ENCODE data around the gene RAD51B.

Gene RAD51B

DNA sequence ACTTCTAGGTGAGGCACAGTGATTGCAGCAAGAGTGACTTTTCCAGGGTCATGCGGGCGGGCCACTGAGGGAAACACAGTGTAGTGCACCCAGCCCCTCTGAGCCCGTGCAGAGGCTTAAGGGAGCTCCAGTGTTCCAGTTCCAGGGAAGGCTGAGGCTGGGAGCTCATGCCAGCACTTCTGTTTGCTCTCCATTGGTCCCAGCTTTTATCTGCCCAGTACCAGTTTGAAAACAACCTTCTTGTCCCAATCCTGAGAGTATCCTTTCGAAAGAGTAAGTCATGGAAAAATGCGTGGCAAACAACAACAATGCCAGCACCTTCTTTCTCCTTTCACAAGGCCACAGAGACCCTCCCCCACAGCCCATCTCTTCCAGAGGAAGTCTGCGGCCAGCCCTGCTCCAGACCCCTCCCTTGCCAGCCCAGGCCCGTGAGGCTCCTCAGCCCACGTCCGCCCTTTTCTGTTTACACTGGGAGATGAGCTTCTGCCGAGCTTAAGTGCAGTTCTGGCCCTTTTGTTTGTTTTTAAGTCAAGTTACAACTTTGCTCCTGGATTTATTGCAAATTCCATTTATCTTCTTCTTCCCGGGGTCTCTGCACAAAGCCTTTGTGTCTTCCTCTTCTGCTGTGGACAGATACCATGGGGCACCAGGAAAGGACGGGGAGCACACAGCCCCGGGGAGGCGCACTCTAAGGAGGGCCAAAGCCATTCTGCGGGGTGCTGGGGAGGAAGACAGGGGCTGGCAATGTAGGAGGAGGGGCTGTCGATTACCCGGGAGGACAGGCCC lies 787.7 kb downstream of the RAD51B start:
- no peak for DNase-seq (ENCODE audit: low read depth in 2 of 2)

DNA sequence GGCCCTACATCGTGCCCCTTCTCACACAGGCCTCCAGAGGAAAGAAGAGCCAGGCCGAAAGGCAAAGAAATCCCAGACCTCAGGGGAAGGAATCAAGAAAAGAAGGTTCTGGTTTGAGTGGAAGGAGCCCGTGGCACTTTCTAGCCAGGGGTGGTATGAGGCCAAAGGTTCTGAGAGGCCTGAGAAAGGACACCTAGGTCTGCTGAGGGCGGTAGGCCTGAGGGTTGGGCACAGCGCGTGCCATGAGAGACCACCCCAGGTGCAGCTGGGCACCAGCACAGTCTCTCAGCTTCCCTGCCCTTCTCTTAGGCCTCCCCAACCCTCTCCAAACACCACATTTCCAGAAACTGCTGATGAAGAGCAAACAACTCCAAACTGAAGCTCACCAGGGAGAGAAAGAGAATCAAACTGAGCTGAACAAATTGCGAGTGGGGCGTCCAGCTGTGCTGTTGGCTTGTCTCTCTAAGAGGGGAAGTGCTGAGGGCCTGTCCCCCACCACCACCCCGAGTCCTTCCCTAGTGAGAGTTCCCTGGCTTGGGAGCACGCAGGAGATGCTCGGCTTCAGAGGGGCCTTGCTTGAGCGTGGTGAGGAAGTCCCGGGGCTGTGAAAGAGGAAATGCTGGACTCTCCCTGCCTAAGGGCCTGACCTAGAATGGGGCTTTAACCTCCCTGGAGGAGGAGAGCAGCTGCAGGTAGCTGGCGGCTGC lies 788.4 kb downstream of the RAD51B start:
- DNase-seq (ENCODE audit: low read depth in 2 of 2) = no peak

DNA sequence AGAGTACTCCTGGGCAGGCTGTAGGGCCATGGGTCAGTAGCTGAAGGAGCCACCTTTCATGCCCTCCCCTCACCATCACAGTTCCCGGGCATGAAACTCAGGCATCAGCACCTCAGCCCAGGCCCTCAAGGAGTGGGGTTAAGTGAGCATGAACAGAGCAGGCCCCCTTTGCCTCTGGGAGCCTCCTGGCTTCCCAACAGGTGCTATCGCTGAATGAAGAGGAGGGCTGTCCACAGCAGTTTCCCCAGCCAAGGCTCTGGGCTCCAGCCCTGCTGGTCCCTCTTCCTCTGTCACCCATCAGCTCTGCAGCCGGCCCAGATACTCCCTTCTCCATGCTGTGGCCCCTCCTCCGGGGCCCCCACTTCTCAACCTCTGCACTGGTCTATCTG lies 789.0 kb downstream of the RAD51B start:
- DNase-seq (ENCODE audit: low read depth in 2 of 2) = no peak

DNA sequence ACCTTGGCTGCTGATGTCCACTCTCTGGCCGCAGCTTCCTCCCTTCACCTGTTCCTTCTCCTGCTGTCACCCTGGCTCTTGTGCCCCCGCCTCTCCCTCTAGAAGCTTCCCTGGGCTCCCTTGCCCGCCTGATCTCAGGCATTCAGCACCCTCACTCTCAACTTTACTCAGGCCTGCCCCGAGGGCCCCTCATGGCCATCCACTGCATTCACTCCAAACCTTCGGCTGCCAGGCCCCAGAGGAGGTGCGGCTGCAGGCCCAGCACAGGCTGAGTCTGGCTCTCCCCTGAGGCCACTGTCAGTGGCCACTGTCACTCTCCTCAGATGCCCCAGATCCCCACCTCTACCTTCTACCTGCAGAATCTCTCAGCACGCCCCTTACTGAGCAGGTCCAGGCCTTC lies 789.4 kb downstream of the RAD51B start:
- DNase-seq (ENCODE audit: low read depth in 2 of 2) = no peak

DNA sequence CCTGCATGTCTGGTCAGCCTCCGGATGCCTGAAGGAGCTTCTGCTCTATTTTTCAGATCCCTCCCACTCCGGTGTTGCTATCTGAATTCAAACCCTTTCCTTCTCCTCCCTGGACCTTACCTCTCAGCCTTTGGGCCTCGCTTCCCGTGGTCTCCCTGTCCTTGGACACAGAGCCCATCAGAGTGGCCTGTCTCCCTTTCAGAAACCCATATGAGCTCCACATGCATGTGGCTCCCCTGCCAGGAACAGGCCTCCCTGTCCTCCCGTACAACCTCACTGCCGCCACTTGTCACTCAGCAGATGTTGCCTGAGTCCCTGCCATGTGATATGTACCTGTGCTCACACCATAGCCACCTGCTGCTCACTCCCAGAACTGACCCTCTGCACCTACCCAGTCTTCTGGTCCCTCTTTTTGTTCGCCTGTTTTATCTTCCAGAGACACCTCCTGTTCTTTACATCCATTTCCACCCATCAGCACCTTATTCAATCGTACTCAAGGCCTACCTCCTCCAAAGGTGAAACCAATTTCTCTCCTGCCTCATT lies 790.7 kb downstream of the RAD51B start:
- DNase-seq (ENCODE audit: low read depth in 2 of 2) = no peak

DNA sequence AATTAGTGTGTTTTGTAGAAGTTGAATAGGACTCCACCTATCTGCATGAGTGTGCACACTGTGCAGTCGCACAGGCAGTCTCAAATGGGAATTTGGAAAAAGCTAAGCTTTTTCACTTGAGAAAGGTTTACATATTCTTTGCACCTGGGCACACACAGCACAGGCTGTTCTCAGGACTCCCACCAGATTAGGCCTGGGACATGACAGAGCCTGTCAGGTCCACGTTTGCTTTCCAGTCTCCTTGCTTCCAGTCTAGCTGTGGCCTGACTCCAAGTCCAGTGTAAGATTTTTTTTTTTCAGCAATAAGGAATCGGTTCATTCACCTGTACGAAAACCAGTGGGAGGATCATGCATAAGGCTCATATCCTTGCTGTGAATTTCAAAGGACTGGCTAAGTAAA lies 792.0 kb downstream of the RAD51B start:
- DNase-seq (ENCODE audit: low read depth in 2 of 2) = no peak

DNA sequence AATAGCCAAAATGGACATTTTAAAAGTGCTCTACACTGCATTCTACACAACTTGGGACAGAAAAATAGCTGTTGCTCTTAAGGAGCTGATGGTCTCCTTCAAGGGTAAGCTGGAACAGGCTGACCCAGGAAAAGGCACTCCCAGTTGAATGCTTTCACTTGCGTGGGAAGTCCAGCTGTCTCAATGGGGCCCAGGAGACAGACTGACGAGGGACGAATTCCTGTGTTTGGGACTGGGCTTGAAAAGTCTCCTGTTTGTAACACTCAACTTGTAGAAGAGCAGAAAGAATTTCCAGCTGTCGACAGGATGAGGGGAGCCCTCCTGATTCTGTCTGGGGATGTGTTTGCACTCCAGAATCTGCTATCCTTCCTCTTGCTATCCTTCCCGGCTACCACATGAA lies 792.5 kb downstream of the RAD51B start:
- no peak for DNase-seq (ENCODE audit: low read depth in 2 of 2)

DNA sequence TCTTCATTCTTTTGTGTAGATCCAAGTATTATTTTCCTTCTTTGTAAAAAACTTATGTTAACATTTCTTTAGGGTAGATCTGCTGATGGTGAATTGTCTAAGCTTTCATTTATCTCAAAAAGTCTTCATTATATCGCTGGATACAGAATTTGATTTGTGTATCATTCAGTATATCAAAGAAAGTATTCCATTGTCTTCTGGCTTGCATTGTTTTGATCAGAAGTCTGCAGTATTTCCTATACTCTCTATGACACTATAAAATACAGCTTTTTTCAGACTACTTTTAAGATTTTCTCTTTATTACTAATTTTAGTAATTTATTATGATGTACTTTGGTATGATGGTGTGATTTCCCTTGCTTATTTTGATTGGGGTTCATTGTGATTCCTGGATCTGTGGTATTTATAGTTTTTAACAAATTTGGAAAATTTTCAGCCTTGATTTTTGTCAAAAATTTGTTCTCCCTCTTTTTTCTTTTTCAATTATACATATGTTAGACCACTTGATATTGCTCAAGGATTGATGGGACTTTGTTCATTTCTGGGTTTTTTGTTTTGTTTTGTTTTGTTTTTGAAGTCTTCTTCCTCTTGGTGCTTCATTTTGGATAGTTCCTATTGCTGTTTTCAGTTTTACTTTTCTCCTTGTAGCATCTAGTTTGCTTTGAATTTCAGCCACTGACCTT lies 796.8 kb downstream of the RAD51B start:
- DNase-seq (ENCODE audit: low read depth in 2 of 2) = no peak

DNA sequence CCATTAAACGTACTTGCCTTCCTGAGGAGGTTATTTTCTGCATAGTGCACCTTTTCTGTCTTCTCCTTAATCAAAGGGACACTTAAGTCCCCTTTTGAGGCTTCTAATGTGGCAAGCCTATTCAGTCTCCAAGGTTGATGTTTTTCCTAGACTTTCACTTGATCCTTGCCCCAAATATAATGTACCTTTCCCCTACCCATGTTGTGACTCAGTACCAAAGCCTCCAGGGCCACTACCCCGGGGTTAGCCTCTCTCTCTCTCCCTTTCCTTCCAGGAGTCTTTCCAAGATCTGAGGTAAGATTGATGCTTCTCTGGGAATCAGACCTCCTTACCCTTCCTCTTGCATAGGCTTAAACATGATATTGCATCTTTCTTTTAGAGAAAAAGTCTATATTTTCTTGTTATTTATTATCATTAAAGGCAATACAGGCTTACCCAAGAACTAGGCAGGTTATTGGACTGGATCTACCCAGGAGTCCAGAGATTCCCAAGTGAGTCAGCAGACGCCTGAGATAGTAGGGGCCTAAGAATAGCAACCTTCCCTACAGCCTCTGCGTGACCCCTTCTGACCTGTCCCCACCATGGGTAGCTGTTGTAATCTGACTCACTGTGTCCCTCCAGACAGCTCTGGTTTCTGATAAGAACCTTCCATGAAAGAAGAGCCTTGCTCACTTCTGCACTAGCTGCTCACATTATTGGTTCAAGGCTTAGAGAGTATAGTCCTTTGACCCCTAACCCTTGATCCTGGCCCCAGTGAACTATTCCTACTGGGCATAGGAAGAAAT lies 800.4 kb downstream of the RAD51B start:
- DNase-seq (ENCODE audit: low read depth in 2 of 2) = no peak

DNA sequence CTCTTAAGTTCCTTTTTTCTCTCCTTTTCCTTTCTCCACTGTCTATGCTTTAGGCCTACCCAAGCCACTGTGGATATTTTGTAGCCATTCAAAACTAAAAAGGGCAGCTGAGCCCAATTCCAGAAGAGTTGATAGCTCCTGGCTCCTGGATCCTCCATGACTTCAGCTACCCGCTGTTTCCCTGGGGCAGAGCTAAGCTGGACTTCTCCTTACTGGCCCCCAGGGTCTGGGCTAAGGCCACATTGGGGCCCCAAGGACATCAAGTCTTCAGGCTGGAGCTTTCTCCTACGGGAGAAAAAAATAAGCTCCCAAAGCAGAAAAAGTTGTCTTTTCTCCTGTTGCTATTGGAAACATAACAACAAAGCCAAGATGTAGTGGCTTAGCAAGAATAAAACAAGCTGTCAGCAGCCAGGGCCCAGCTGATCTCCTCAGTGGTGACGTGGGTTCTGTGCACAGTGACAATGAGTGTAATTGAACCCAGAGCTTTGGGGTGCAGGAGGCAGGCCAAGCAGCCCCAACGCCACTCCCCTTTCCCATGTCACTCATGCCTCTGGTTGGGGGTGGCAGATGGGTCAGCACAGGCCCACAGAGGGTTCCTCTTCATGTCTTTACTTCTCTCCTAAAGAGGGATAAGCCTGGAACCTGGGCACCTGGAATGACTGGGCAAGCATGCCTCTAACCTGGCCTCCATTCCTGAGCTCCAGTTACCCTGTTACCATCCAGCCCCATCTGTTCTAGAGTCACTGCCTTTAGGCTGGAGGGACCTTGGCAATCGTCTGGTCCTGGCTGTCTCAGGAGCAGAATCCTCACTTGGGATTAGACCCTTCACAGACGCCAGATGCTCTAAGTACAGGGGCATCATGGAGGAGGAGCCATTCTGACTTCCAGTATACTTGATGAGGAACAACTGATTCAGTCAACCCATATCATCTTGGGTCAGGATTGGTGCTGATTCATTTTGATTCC lies 802.1 kb downstream of the RAD51B start:
- no peak for DNase-seq (ENCODE audit: low read depth in 2 of 2)

DNA sequence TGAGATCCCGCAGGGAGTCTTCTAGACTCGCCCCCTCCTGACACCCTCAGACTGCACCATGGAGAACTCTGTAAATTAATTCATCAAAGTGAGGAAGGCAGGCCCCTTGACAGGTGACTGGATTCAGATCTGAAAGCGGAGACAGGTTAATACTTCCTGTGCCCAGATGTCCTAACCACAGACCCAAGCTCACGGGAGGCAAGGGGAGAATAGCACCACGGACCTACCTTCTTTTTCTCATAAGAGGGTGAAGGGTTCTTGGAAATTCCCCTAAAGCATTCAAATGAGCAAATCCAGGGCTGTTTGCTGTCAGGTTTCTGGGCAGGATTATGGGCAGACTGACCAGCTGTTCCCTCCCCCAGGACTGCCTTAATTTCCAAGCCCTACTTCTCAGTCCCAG lies 803.3 kb downstream of the RAD51B start:
- no peak for DNase-seq (ENCODE audit: low read depth in 2 of 2)

DNA sequence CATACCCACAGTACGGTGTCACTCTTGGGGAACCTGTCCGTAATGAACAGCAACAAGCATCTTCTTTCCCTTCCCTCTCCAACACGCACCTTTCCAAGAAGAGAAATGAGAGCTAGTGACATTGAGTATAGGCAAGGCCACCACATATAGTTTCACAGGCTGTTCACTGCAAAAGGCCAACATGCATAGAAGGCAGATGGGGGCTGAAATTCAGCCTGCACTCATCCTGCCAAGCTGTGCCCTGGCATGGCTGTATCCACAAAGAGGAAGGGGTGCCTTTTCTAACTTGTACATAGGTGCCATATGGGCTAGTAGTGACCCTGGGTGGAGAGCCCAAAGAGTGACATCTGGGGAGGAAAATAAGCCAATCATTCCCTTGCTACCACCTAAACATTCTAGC lies 803.7 kb downstream of the RAD51B start:
- DNase-seq (ENCODE audit: low read depth in 2 of 2) = no peak

DNA sequence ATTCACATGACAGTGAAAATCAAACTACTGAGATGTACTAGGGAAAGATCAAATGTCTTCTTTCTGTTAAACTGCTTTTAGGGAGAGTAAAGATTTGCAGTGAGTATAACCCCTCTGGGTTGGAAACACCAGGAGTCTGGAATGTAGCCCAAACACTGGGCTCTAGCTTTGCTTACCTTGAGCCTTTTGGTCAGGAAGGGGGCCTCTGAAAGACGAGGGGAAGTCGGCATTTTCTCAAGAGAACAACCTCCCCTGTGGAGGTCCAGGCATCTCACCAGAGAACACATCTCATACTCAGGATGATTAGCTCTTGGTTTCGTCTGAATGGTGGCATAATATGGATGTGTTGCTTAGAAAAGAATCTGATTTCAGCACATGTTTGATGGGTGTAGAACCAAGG lies 804.2 kb downstream of the RAD51B start:
- no peak for DNase-seq (ENCODE audit: low read depth in 2 of 2)

DNA sequence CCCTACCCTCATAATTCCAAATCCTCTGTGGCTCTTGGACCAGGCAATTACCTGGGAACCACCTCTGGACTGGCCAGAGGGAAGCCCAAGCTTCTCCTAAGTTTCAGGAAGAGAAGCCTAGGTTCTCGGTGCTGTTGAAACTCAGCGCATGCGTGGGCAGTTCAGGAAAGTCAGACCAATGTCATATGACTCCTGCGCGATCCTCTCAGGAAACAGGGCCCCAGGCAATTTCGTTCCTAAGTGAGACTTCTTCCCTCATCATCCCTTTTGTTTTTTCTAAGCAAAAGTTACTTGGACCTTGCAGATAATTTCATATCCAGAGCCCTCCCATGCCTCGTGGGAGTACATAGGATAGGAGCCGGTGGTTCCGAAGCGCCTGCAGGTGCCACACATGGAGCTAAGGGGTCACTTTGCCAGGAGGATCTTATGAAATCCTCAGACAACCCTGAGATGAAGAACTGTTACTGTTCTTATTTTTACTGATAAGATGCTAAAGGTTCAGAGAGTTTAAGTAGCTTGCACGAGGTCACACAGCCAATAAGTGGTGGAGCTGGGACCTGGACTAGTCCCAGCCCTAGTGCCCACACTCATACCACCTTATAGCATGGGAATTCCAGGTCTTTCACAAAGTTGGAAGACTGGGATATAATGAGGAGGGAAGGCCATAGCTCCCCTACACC lies 805.1 kb downstream of the RAD51B start:
- DNase-seq (ENCODE audit: low read depth in 2 of 2) = no peak

DNA sequence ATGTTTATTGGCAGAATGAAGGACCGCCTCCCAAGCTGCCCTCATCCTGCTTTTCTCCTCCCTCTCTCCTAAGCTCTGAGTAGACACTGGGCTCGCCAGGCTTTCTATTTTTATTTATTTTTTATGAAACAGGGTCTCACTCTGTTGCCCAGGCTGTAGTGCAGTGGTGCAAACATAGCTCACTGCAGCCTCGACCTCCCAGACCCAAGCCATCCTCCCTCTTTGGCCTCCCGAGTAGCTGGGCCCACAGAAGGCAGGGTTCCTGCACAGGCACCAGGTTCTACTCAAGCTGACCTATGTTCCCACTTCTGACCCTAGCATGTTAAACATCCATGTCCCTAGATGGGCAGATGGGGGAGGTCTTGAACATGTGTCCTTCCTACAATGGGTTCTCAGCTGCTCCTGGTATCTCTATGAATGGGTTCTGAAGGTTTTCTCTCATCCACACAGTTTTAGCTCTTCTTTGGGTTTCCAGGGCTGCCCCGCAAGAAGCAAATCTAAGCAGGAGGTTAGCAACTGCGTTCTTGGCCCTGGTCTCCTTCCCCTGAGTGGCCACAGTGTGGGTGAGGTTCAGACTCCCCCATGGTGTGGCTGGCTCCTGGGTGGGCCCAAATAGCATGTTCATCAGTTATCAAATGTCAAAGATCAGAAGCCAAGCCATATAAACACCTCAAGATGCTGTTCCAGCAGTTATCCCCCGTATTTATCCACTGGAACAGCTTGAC lies 805.9 kb downstream of the RAD51B start:
- no peak for DNase-seq (ENCODE audit: low read depth in 2 of 2)

DNA sequence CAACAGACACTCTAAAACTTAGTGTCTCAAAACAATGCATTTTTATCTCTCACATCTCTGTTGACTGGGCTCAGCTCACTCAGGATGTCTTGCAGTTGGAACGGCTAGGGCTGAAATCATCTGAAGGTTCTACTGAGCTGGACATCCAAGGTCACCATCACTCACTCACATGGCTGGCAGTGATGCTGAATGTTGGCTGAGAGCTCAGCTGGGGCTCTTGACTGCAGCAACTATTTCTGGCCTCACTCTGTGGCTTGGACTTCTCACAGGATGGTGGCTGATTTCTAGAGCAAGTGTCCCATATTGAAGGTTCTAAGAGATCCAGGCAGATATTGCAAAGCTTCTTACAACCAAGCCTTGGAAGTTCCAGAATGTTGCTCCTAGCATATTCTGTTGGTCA lies 806.8 kb downstream of the RAD51B start:
- DNase-seq (ENCODE audit: low read depth in 2 of 2) = no peak

DNA sequence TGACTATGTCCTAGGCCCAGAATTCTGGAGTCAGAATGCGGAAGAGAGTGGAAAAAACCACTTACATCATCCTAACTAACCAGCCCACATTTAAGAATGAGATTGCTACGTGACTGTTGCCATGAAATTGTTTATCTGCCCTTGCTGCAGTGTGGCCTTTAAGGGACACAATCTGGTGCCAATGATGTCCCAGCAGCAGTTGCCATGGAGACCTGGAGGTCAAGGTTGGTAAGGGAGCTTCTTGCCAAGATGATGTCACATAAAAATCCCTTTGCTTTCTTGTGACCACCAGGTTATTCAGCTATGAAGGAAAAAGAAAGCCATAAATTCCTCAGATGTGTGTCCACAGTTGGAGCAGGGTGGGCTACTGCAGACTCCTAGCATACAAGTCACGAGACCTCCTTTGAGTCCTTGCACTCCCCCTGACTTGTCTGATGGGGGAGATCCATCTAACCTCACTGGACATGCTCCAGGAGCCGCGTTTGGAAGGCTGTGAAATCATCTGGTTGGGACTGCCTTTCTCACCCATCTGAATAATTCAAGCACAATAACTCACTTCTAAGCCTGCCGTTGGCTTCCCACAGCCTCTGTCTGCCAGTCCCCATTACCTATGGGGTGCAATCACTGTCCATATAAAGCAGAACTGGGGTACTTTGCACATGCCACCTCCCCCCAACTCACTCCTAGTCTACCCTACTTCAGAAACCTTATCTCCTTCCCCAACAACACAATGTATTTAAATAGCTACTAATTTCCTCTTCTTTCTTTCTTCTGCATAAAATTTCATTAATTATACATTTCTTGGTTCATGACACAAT lies 807.7 kb downstream of the RAD51B start:
- no peak for DNase-seq (ENCODE audit: low read depth in 2 of 2)

DNA sequence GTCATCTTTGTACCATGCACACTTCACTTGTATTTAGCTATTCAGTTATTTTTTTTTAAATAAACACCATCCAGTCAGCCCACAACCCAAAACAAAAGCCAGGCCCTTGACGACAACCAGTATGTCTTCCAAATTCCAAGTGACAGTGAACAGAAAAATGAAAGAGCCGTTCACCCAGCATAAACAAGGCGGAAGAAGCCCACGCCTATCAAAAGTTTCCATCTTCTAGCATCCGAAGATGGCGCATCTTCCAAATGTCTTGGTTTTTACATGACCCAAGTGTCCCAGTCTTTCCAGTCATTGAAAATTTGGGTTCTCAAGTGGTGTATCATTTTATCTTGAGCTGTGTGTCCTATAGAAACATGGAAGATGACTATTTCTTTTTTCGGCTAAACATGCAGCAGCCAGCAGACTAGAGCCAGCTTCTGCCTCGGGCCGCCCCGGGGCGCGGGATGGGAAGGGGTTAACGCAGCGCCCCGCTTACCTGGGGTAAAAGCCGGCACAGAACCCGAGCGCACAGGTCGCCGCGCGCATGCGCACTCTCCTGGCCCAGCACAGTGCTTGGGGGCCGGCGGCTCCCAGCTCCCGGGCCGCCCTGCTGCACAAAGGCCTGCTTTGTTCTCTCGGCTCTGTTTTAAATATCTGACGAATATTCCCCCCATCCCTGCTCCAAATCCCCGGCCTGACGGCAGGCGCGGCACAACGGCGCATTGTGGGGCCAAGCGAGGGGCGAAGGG lies 808.5 kb downstream of the RAD51B start:
- DNase-seq (ENCODE audit: low read depth in 2 of 2) = peak; percentile 31 to 35

Data from stimulated activated CD4-positive, alpha-beta T cell treated with anti-CD3 and anti-CD28 coated beads, Interleukin-12 subunit alpha, Interleukin-12 subunit beta, amount 100 ng/mL, for 24 hours (primary cell).